HL-60 (cell line): ENCODE results near the gene TBC1D9.

Experiments used
- CTCF ChIP-seq: IDR thresholded peaks from one replicate; pipeline ENCODE4 v1.5.1; 2011; ENCODE audit warnings: low read length, control low read depth, inconsistent platforms; ENCODE audit not compliant: insufficient read depth
- GABPA ChIP-seq: IDR thresholded peaks from 2 replicates; pipeline ENCODE4 v1.6.1; 2012; ENCODE audit warnings: low read depth
- POLR2AphosphoS5 ChIP-seq: IDR thresholded peaks from 2 replicates; pipeline ENCODE4 v1.6.1; 2012; ENCODE audit warnings: low read depth
- REST ChIP-seq: IDR thresholded peaks from 2 replicates; pipeline ENCODE4 v1.6.1; 2012; ENCODE audit warnings: low read depth; ENCODE audit not compliant: insufficient replicate concordance
- SPI1 ChIP-seq: IDR thresholded peaks from 2 replicates; pipeline ENCODE4 v1.6.1; 2012; ENCODE audit warnings: low read depth, mild to moderate bottlenecking, borderline replicate concordance

GRCh38 chr4:140739971-140740370 lies 16.2 kb downstream of the TBC1D9 start:
- TF ChIP-seq REST: no peak
- no peak for TF ChIP-seq CTCF
- TF ChIP-seq POLR2AphosphoS5: no peak
- no peak for TF ChIP-seq SPI1
- TF ChIP-seq GABPA: no peak
